ENCODE results near the gene NOG. TPM values are rescaled to one million over a fixed set of nuclear protein-coding genes. Genes with fewer than 3 reads are reported as not detected.

The NOG gene
- total RNA-seq, 4 donors from 2014 or later = 0.81 to 1.4 (median 1.1) TPM; not detected in 1

- intact Hi-C loops (cut with DNase I) = no loop called here
- Histone ChIP-seq H3K9me3 (no peaks in the 10 kb centered on the region), H3K36me3 (no peaks in the 10 kb centered on the region), H3K4me3 (replicated peaks in 1 of 3) (no peak overlapping the region), H3K27me3 (no peaks in the 10 kb centered on the region), H3K27ac (no peak overlapping the region), H3K4me1 (no peaks in the 10 kb centered on the region)
- 74 to 88% methylated on average over 4 of the region's 6 CpGs for WGBS, 2 donors
- DNase-seq = no peak
- TF ChIP-seq CTCF (IDR thresholded peaks at IDR 0.05) (no peak), POLR2A (IDR thresholded peaks at IDR 0.05) (no peak)
Observed at GRCh38 chr17:56639517-56639916, 46.0 kb downstream of the NOG start.

- TF ChIP-seq POLR2A (IDR thresholded peaks at IDR 0.05) (no peak), CTCF (IDR thresholded peaks at IDR 0.05) (no peak)
- Histone ChIP-seq H3K27me3 (no peaks in the 10 kb centered on the region), H3K27ac (no peak overlapping the region), H3K9me3 (no peaks in the 10 kb centered on the region), H3K4me3 (replicated peaks in 1 of 3) (no peak overlapping the region), H3K4me1 (no peaks in the 10 kb centered on the region), H3K36me3 (no peaks in the 10 kb centered on the region)
- 76 to 83% methylated on average over 4 of the region's 4 CpGs for WGBS, 2 donors
- intact Hi-C loops (cut with DNase I) = loop anchor here (5.0 kb wide), 1 partner anchor 48 kb away; the partner anchor contains the start of gene NOG
- DNase-seq = no peak
Observed at GRCh38 chr17:56640116-56640515, 46.6 kb downstream of the NOG start.

DNA sequence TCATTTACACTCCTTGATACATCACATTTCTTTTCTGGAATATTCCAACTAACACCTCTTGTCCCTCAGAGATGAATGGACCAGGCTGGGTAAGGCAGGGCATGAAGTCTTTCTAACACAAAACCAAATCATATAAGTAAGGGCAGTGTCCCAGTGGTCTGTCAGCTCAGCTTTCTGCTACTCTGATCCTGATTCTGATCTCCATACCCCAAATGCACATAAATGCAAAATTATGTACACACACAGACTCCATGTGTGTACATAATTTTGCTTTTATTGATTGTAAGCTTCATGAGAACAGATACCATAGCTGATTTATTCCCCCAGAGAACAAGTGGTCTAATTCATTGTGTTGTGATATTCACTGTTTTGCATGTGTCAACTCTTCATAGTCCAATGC lies 47.9 kb downstream of the NOG start:
- no peak overlapping the region for H3K27ac ChIP-seq
- no peak for TF ChIP-seq POLR2A (IDR thresholded peaks at IDR 0.05)
- TF ChIP-seq CTCF (IDR thresholded peaks at IDR 0.05) = no peak
- H3K27me3 ChIP-seq = no peaks in the 10 kb centered on the region
- no peak for DNase-seq
- H3K4me1 ChIP-seq = no peaks in the 10 kb centered on the region
- no peaks in the 10 kb centered on the region for H3K36me3 ChIP-seq
- intact Hi-C loops (cut with DNase I) = loop anchor here (5.0 kb wide), 1 partner anchor 49 kb away; the partner anchor contains the start of gene NOG
- H3K9me3 ChIP-seq = no peaks in the 10 kb centered on the region
- no peak overlapping the region for H3K4me3 ChIP-seq (replicated peaks in 1 of 3)

DNA sequence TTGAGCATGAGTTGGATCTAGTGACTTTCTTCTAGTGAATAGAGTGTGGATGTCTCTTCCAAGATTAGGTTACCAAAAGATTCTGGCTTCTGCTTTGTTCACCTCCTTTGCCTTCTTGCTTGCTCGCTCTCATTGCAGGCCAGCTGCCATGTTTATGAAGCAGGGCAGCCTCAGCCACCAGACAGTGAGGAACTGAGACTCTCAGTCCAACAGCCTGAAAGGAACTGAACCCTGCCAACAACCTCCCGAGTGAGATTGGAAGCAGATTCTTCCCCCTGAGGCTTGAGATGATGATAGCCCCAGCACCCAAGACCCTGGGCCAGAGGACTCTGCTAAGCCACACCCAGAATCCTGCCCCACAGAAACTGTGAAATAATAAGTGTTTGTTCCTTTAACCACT lies 48.4 kb downstream of the NOG start:
- Histone ChIP-seq H3K27me3 (no peaks in the 10 kb centered on the region), H3K36me3 (no peaks in the 10 kb centered on the region), H3K9me3 (no peaks in the 10 kb centered on the region), H3K4me3 (replicated peaks in 1 of 3) (no peak overlapping the region), H3K4me1 (no peaks in the 10 kb centered on the region), H3K27ac (no peak overlapping the region)
- no peak for DNase-seq
- intact Hi-C loops (cut with DNase I) = loop anchor here (5.0 kb wide), 1 partner anchor 50 kb away; the partner anchor contains the start of gene NOG
- WGBS, 2 donors = 78 to 79% methylated on average over 2 of the region's 2 CpGs
- TF ChIP-seq CTCF (IDR thresholded peaks at IDR 0.05) (no peak), POLR2A (IDR thresholded peaks at IDR 0.05) (no peak)

- intact Hi-C loops (cut with DNase I) = loop anchor here (5.0 kb wide), 1 partner anchor 50 kb away; the partner anchor contains the start of gene NOG
- no peak for TF ChIP-seq POLR2A (IDR thresholded peaks at IDR 0.05)
- TF ChIP-seq CTCF (IDR thresholded peaks at IDR 0.05) = no peak
- Histone ChIP-seq H3K9me3 (no peaks in the 10 kb centered on the region), H3K27ac (no peak overlapping the region), H3K4me3 (replicated peaks in 1 of 3) (no peak overlapping the region), H3K36me3 (no peaks in the 10 kb centered on the region), H3K4me1 (no peaks in the 10 kb centered on the region), H3K27me3 (no peaks in the 10 kb centered on the region)
- 82 to 84% methylated on average over 3 of the region's 3 CpGs for WGBS, 2 donors
- DNase-seq = no peak
Observed at GRCh38 chr17:56642424-56642823, 48.9 kb downstream of the NOG start.

Small RNA genes within 50 kb of the gene (small RNA-seq; reads per million reads assigned to genes)
- gene RPL39P33 = not detected

Other genes with a start within 250 kb of the NOG start
- 1 to 10 TPM in 3 of 4 donors, under 1 TPM in 1; 0.24 to 1.2 (median 1.2) TPM for gene C17orf67, start 240.2 kb downstream of the NOG start, total RNA-seq
- gene DGKE, start 240.5 kb downstream of the NOG start, total RNA-seq = 10 to 100 TPM in 3 of 4 donors, 1 to 10 TPM in 1; 7.2 to 21.7 (median 14.7) TPM